ENCODE results near the gene MT1H. TPM values are rescaled to one million over a fixed set of nuclear protein-coding genes. Genes with fewer than 3 reads are reported as not detected.
A peak's percentile ranks its signal among the peaks of the same experiment; 100 is the strongest.

The MT1H gene
- total and polyA plus RNA-seq, 2 of the 13 experiments (the other 11 are each of a cell fraction or from before 2014, with no cell fraction given) = 0.60 TPM; not detected in 1

- TF ChIP-seq, protein P1, sequence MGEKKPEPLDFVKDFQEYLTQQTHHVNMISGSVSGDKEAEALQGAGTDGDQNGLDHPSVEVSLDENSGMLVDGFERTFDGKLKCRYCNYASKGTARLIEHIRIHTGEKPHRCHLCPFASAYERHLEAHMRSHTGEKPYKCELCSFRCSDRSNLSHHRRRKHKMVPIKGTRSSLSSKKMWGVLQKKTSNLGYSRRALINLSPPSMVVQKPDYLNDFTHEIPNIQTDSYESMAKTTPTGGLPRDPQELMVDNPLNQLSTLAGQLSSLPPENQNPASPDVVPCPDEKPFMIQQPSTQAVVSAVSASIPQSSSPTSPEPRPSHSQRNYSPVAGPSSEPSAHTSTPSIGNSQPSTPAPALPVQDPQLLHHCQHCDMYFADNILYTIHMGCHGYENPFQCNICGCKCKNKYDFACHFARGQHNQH (CRISPR knock-in tag; IDR thresholded peaks at IDR 0.05) = peak; percentile 72
- TF ChIP-seq ZNF333 (CRISPR knock-in tag; IDR thresholded peaks at IDR 0.05; ENCODE audit: borderline replicate concordance) = no peak
- no peak for TF ChIP-seq ZBTB20 (CRISPR knock-in tag; IDR thresholded peaks at IDR 0.05; ENCODE audit: borderline replicate concordance, low read depth)
- TF ChIP-seq MED13 (CRISPR knock-in tag; IDR thresholded peaks at IDR 0.05) = 0 out of 2 replicates have a peak, but pooled peaks have one; percentile 44
- TF ChIP-seq, protein P2, sequence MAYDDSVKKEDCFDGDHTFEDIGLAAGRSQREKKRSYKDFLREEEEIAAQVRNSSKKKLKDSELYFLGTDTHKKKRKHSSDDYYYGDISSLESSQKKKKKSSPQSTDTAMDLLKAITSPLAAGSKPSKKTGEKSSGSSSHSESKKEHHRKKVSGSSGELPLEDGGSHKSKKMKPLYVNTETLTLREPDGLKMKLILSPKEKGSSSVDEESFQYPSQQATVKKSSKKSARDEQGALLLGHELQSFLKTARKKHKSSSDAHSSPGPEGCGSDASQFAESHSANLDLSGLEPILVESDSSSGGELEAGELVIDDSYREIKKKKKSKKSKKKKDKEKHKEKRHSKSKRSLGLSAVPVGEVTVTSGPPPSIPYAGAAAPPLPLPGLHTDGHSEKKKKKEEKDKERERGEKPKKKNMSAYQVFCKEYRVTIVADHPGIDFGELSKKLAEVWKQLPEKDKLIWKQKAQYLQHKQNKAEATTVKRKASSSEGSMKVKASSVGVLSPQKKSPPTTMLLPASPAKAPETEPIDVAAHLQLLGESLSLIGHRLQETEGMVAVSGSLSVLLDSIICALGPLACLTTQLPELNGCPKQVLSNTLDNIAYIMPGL (CRISPR knock-in tag; IDR thresholded peaks at IDR 0.05; ENCODE audit: borderline replicate concordance in 1 of 2, low read depth in 1 of 2) = peak; percentile 75 to 77; a peak in 2 of 4 replicates
- no peak for TF ChIP-seq ATRX (CRISPR knock-in tag; IDR thresholded peaks at IDR 0.05; ENCODE audit: borderline replicate concordance)
- peak; percentile 61; the same call in 1 of the 2 replicates for TF ChIP-seq HNRNPL (IDR thresholded peaks at IDR 0.05; ENCODE audit: low read depth, low read length)
- TF ChIP-seq ZNF143 (CRISPR knock-in tag; IDR thresholded peaks at IDR 0.05) = no peak
- TF ChIP-seq NFIB (CRISPR knock-in tag; IDR thresholded peaks at IDR 0.05; ENCODE audit: borderline replicate concordance) = no peak
- no peak for TF ChIP-seq SUZ12 (IDR thresholded peaks at IDR 0.05; ENCODE audit: low read depth, low read length)
- TF ChIP-seq ERF (CRISPR knock-in tag; IDR thresholded peaks at IDR 0.05) = peak; percentile 43; the same call in 1 of the 2 replicates
- peak; percentile 98 for TF ChIP-seq POLR2G (IDR thresholded peaks at IDR 0.05; ENCODE audit: low read depth, low read length)
- no peak for TF ChIP-seq FOXA3 (CRISPR knock-in tag; IDR thresholded peaks at IDR 0.05)
- no peak for TF ChIP-seq ZNF567 (CRISPR knock-in tag; IDR thresholded peaks at IDR 0.05; ENCODE audit: borderline replicate concordance)
- no peak for TF ChIP-seq THAP7 (CRISPR knock-in tag; IDR thresholded peaks at IDR 0.05)
- TF ChIP-seq ZNF737 (CRISPR knock-in tag; IDR thresholded peaks at IDR 0.05; ENCODE audit: borderline replicate concordance) = no peak
- no peak for TF ChIP-seq ZNF879 (CRISPR knock-in tag; IDR thresholded peaks at IDR 0.05)
- no peak for TF ChIP-seq PCBP1 (IDR thresholded peaks at IDR 0.05; ENCODE audit: borderline replicate concordance, low read depth, low read length)
- no peak for TF ChIP-seq ZSCAN12 (CRISPR knock-in tag; IDR thresholded peaks at IDR 0.05)
- no peak for TF ChIP-seq ZNF235 (CRISPR knock-in tag; IDR thresholded peaks at IDR 0.05; ENCODE audit: borderline replicate concordance)
- TF ChIP-seq SOX6 (IDR thresholded peaks at IDR 0.05) = no peak
- no peak for TF ChIP-seq SOX6 (CRISPR knock-in tag; IDR thresholded peaks at IDR 0.05)
- TF ChIP-seq CAMTA2 (CRISPR knock-in tag; IDR thresholded peaks at IDR 0.05; ENCODE audit: borderline replicate concordance) = no peak
- TF ChIP-seq XBP1 (CRISPR knock-in tag; IDR thresholded peaks at IDR 0.05) = no peak
- TF ChIP-seq MXD1 (CRISPR knock-in tag; IDR thresholded peaks at IDR 0.05) = peak; percentile 29; the same call in 1 of the 2 replicates
- TF ChIP-seq PPARG (CRISPR knock-in tag; conservative IDR thresholded peaks at IDR 0.05) = no peak
- no peak; the same call in 1 of the 2 replicates for TF ChIP-seq PAX8 (CRISPR knock-in tag; IDR thresholded peaks at IDR 0.05; ENCODE audit: borderline replicate concordance)
Measured at GRCh38 chr16:56625140-56625942, 44.3 kb upstream of the MT1H start, which contains the start of gene MT1E (continued).

All from HepG2 (cell line).